Amniotic stem cell (primary cell): ENCODE results near the gene SMIM35.

Experiments used
- DNase-seq: peaks from one replicate; lab custom pipeline; 2025; lab: John Stamatoyannopoulos, UW

The SMIM35 gene

GRCh38 chr11:118057251-118058145 is 29.3 kb downstream of the SMIM35 start:
- DNase-seq, result no peak

- DNase-seq, result no peak
Observed at GRCh38 chr11:118056806-118057205, 30.0 kb downstream of the SMIM35 start.

- no peak for DNase-seq
Observed at GRCh38 chr11:118055966-118056365, 30.8 kb downstream of the SMIM35 start.

GRCh38 chr11:118054712-118055640 is 31.8 kb downstream of the SMIM35 start:
- no peak for DNase-seq

- DNase-seq, result no peak
Observed at GRCh38 chr11:118052581-118053206, 34.1 kb downstream of the SMIM35 start.

- DNase-seq, result no peak
Observed at GRCh38 chr11:118051611-118052461, 34.9 kb downstream of the SMIM35 start.

- no peak for DNase-seq
Observed at GRCh38 chr11:118051136-118051610, 35.6 kb downstream of the SMIM35 start.

GRCh38 chr11:118050208-118050891 is 36.4 kb downstream of the SMIM35 start:
- no peak for DNase-seq

- no peak for DNase-seq
Observed at GRCh38 chr11:118049771-118050170, 37.0 kb downstream of the SMIM35 start.

GRCh38 chr11:118048472-118049370 is 38.0 kb downstream of the SMIM35 start:
- no peak for DNase-seq

GRCh38 chr11:118047749-118048148 is 39.0 kb downstream of the SMIM35 start:
- DNase-seq, result no peak

- DNase-seq, result no peak
Observed at GRCh38 chr11:118046964-118047700, 39.6 kb downstream of the SMIM35 start.

GRCh38 chr11:118046051-118046963 is 40.5 kb downstream of the SMIM35 start:
- no peak for DNase-seq

- DNase-seq, result no peak
Observed at GRCh38 chr11:118045191-118045590, 41.6 kb downstream of the SMIM35 start.

- DNase-seq, result no peak
Observed at GRCh38 chr11:118042796-118043195, 44.0 kb downstream of the SMIM35 start.

GRCh38 chr11:118042141-118042540 is 44.6 kb downstream of the SMIM35 start:
- DNase-seq, result no peak

GRCh38 chr11:118033443-118033842 is 53.3 kb downstream of the SMIM35 start:
- no peak for DNase-seq

- DNase-seq, result no peak
Observed at GRCh38 chr11:118028626-118029025, 58.1 kb downstream of the SMIM35 start.
